ENCODE results near the gene LCE2C.

The LCE2C gene

GRCh38 chr1:152725261-152725660 is 50.2 kb downstream of the LCE2C start:
- no peak for DNase-seq (ENCODE audit: low spot score)
